Activated naive CD8-positive, alpha-beta T cell treated with anti-CD3 and anti-CD28 coated beads, Interleukin-2, amount 10 ng/mL, durations not matched to agents 7 days and 5 days (primary cell): ENCODE measurements around the gene ENOSF1. TPM values are rescaled to one million over a fixed set of nuclear protein-coding genes. Genes with fewer than 3 reads are reported as not detected.
A peak's percentile ranks its signal among the peaks of the same experiment; 100 is the strongest.

Source experiments
- ATAC-seq: fragments of 150-1000 bp; cut with Tn5 transposase; one replicate; pipeline ENCODE4 v1.10.0; 2021; ENCODE audit warnings: low read depth, moderate library complexity
- POLR2A ChIA-PET: fragments of 350-600 bp; sonication (Branson Sonifier 250); formaldehyde crosslinking; loops from one replicate; lab custom pipeline; 2021; ENCODE audit warnings: antibody characterized with exemption; lab: Charles Lee
- DNase-seq: peaks from one replicate; pipeline ENCODE4 v3.0.0; 2021
- H3K27ac Mint-ChIP-seq: one replicate; pipeline ENCODE4 v1.8.0; 2022; ENCODE audit warnings: mild to moderate bottlenecking, mixed read lengths
- H3K27me3 Mint-ChIP-seq: one replicate; pipeline ENCODE4 v1.8.0; 2022; ENCODE audit warnings: mild to moderate bottlenecking, moderate library complexity, mixed read lengths
- H3K36me3 Mint-ChIP-seq: one replicate; pipeline ENCODE4 v1.8.0; 2021; ENCODE audit warnings: mild to moderate bottlenecking, mixed read lengths
- H3K4me1 Mint-ChIP-seq: one replicate; pipeline ENCODE4 v1.8.0; 2021; ENCODE audit warnings: mixed read lengths
- H3K4me3 Mint-ChIP-seq: one replicate; pipeline ENCODE4 v1.8.0; 2022; ENCODE audit warnings: mild to moderate bottlenecking, moderate library complexity, mixed read lengths
- H3K9me3 Mint-ChIP-seq: one replicate; pipeline ENCODE4 v1.8.0; 2021; ENCODE audit warnings: mixed read lengths
- total RNA-seq, 2 experiments: library from RNA; stranded (reverse); gene quantifications; one replicate each; pipeline ENCODE4 v1.2.3, GENCODE V29; 2021

The ENOSF1 gene
- total RNA-seq, 2 experiments from 2014 or later = 76.0 to 79.5 TPM

- Mint-ChIP-seq H3K36me3 (peaks cover 27% of the 10 kb centered on the region), H3K4me3 (no peak overlapping the region), H3K27me3 (no peaks in the 10 kb centered on the region), H3K9me3 (no peaks in the 10 kb centered on the region), H3K4me1 (peaks cover 19% of the 10 kb centered on the region), H3K27ac (no peak overlapping the region)
- DNase-seq = no peak
- no peak for ATAC-seq
- POLR2A ChIA-PET = interaction anchor here (0.7 to 1.9 kb wide), 2 partner anchors 20 to 567 kb away, joined by 4 to 6 read pairs; no protein-coding TSS in a partner anchor
Observed at GRCh38 chr18:678482-679182, 33.8 kb downstream of the ENOSF1 start.

GRCh38 chr18:677951-678381 is 34.5 kb downstream of the ENOSF1 start:
- no peaks in the 10 kb centered on the region for H3K9me3 Mint-ChIP-seq
- peak overlapping the region; percentile 56 for H3K27ac Mint-ChIP-seq
- H3K4me3 Mint-ChIP-seq = no peak overlapping the region
- POLR2A ChIA-PET = interaction anchor here (1.9 kb wide), 1 partner anchor 20 kb away, joined by 6 read pairs; no protein-coding TSS in a partner anchor
- H3K27me3 Mint-ChIP-seq = no peaks in the 10 kb centered on the region
- peaks cover 27% of the 10 kb centered on the region for H3K36me3 Mint-ChIP-seq
- DNase-seq = no peak
- no peak for ATAC-seq
- H3K4me1 Mint-ChIP-seq = peaks cover 19% of the 10 kb centered on the region

DNA sequence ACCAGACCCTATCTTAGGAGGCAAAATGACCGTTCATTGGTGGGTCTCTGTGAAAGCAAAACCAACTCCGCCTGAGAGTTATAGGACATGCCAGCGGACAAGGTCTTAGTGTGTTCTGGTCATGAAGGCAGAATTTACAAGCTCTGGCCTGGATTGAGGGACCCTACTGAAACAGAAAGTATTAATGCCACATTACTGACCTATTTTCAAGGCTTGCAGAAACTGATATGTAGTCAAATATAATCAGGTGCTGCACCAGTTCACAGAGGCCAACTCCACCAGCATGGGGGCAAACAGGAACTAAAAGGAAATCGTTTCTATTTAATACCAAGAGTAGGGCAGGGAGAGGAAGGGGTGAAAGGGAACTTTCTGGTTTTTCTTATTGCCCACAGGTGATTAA is 35.3 kb downstream of the ENOSF1 start:
- H3K4me3 Mint-ChIP-seq = no peak overlapping the region
- DNase-seq (no peak), ATAC-seq (no peak)
- peaks cover 13% of the 10 kb centered on the region for H3K4me1 Mint-ChIP-seq
- POLR2A ChIA-PET = interaction anchor here (0.7 kb wide), 1 partner anchor 19 kb away, joined by 4 read pairs; the partner anchor contains the start of gene TYMS
- no peaks in the 10 kb centered on the region for H3K9me3 Mint-ChIP-seq
- H3K27ac Mint-ChIP-seq = no peak overlapping the region
- H3K36me3 Mint-ChIP-seq = peaks cover 29% of the 10 kb centered on the region
- H3K27me3 Mint-ChIP-seq = no peaks in the 10 kb centered on the region

DNA sequence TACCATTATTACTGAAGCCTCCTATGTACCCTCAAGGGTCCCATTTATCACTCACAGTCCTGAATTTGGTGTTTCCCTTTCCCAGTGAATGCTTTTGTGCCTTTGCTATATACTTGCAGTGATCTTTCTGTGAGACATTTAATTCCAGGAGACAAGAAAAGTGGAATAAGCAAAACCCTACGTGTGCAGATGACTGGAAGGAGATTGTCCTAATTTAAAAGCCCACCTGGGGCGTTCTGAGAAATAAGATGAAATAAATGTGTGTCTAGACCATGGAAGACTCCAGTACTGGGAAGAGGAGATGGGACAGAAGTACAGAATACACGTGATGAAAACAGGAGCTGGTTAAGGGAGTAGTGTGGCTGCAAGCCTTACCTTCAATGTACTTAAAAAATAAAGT is 35.7 kb downstream of the ENOSF1 start:
- H3K27me3 Mint-ChIP-seq = no peaks in the 10 kb centered on the region
- DNase-seq = no peak
- H3K4me1 Mint-ChIP-seq = peaks cover 9% of the 10 kb centered on the region
- POLR2A ChIA-PET = interaction anchor here (0.7 kb wide), 1 partner anchor 19 kb away, joined by 4 read pairs; the partner anchor contains the start of gene TYMS
- no peak for ATAC-seq
- H3K4me3 Mint-ChIP-seq = no peak overlapping the region
- H3K36me3 Mint-ChIP-seq = peaks cover 26% of the 10 kb centered on the region
- H3K9me3 Mint-ChIP-seq = no peaks in the 10 kb centered on the region
- peak overlapping the region; percentile 11 for H3K27ac Mint-ChIP-seq

DNA sequence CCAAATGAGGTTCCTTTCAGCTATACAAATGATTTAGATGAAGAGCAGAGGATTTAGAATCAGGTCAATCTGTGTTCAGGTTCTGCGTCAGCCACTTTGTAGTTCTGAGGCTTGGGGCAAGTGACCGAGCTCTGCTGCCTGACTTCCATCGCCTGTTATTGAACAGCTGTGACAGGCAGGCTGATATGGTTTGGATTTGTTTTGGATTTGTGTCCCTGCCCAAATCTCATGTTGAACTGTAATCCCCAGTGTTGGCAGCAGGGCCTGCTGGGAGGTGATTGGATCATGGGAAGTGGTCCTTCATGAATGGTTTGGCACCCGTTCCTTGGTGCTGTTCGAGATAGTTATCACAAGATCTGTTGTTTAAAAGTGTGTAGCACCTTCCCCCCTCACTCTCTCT is 36.4 kb downstream of the ENOSF1 start:
- POLR2A ChIA-PET = no interaction called here
- H3K9me3 Mint-ChIP-seq = no peaks in the 10 kb centered on the region
- DNase-seq (no peak), ATAC-seq (no peak)
- no peak overlapping the region for H3K4me3 Mint-ChIP-seq
- H3K27me3 Mint-ChIP-seq = no peaks in the 10 kb centered on the region
- peaks cover 4% of the 10 kb centered on the region for H3K4me1 Mint-ChIP-seq
- peaks cover 23% of the 10 kb centered on the region for H3K36me3 Mint-ChIP-seq
- peak overlapping the region; percentile 18 for H3K27ac Mint-ChIP-seq

GRCh38 chr18:675307-675706 is 37.1 kb downstream of the ENOSF1 start:
- DNase-seq (no peak), ATAC-seq (no peak)
- peaks cover 5% of the 10 kb centered on the region for H3K4me1 Mint-ChIP-seq
- no peak overlapping the region for H3K4me3 Mint-ChIP-seq
- H3K27ac Mint-ChIP-seq = no peak overlapping the region
- POLR2A ChIA-PET = interaction anchor here (1.5 kb wide), 1 partner anchor 17 kb away, joined by 4 read pairs; no protein-coding TSS in a partner anchor
- H3K9me3 Mint-ChIP-seq = no peaks in the 10 kb centered on the region
- H3K27me3 Mint-ChIP-seq = no peaks in the 10 kb centered on the region
- H3K36me3 Mint-ChIP-seq = peaks cover 25% of the 10 kb centered on the region

DNA sequence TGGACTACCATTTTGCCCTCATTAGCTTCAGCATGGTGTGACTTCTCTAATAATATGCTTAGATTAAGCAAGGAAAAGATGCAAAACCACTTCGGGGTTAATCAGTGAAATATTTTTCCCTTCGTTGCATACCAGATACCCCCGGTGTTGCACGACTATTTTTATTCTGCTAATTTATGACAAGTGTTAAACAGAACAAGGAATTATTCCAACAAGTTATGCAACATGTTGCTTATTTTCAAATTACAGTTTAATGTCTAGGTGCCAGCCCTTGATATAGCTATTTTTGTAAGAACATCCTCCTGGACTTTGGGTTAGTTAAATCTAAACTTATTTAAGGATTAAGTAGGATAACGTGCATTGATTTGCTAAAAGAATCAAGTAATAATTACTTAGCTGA is 38.7 kb downstream of the ENOSF1 start:
- POLR2A ChIA-PET = interaction anchor here (1.3 kb wide), 1 partner anchor 16 kb away, joined by 10 read pairs; the partner anchor contains the start of gene TYMS
- Mint-ChIP-seq H3K4me3 (no peak overlapping the region), H3K27ac (no peak overlapping the region), H3K9me3 (no peaks in the 10 kb centered on the region), H3K36me3 (peaks cover 21% of the 10 kb centered on the region), H3K4me1 (peaks cover 5% of the 10 kb centered on the region), H3K27me3 (no peaks in the 10 kb centered on the region)
- DNase-seq = no peak
- no peak for ATAC-seq

- no peak overlapping the region for H3K4me3 Mint-ChIP-seq
- peaks cover 25% of the 10 kb centered on the region for H3K36me3 Mint-ChIP-seq
- no peak for DNase-seq
- H3K27me3 Mint-ChIP-seq = no peaks in the 10 kb centered on the region
- H3K27ac Mint-ChIP-seq = no peak overlapping the region
- ATAC-seq = no peak
- POLR2A ChIA-PET = interaction anchor here (1.3 kb wide), 1 partner anchor 16 kb away, joined by 10 read pairs; the partner anchor contains the start of gene TYMS
- peaks cover 7% of the 10 kb centered on the region for H3K4me1 Mint-ChIP-seq
- no peaks in the 10 kb centered on the region for H3K9me3 Mint-ChIP-seq
Observed at GRCh38 chr18:673317-673716, 39.1 kb downstream of the ENOSF1 start.

- ATAC-seq (no peak), DNase-seq (no peak)
- Mint-ChIP-seq H3K36me3 (peaks cover 34% of the 10 kb centered on the region), H3K4me3 (no peak overlapping the region), H3K9me3 (no peaks in the 10 kb centered on the region), H3K27ac (no peak overlapping the region), H3K27me3 (no peaks in the 10 kb centered on the region), H3K4me1 (peaks cover 9% of the 10 kb centered on the region)
- POLR2A ChIA-PET = interaction anchor here (1.5 to 2.9 kb wide), 2 partner anchors 10 to 13 kb away, joined by 4 to 14 read pairs; no protein-coding TSS in a partner anchor
Observed at GRCh38 chr18:671405-671804, 41.0 kb downstream of the ENOSF1 start.

DNA sequence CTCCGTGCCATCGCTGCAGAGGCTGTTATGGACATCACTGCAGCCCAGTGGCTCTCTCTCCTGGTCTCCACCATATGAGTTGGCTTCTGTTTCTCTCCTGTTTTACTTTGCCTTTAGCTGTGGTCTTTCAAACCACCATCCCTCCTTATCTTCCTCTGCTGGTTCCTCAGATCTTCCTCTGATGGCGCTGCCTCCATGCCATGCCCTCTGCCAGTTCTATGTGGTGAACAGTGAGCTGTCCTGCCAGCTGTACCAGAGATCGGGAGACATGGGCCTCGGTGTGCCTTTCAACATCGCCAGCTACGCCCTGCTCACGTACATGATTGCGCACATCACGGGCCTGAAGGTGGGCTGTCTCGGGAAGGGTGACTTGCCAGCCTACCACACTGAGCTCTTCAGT is 41.9 kb downstream of the ENOSF1 start:
- Mint-ChIP-seq H3K27ac (peak overlapping the region; percentile 9), H3K27me3 (no peaks in the 10 kb centered on the region), H3K9me3 (no peaks in the 10 kb centered on the region), H3K4me1 (peaks cover 14% of the 10 kb centered on the region), H3K4me3 (no peak overlapping the region), H3K36me3 (peaks cover 41% of the 10 kb centered on the region)
- ATAC-seq = no peak
- POLR2A ChIA-PET = interaction anchor here (1.5 to 2.9 kb wide), 2 partner anchors 11 to 12 kb away, joined by 4 to 14 read pairs; no protein-coding TSS in a partner anchor
- DNase-seq = no peak

- Mint-ChIP-seq H3K9me3 (no peaks in the 10 kb centered on the region), H3K27ac (no peak overlapping the region), H3K36me3 (peaks cover 38% of the 10 kb centered on the region), H3K4me3 (no peak overlapping the region), H3K4me1 (peaks cover 11% of the 10 kb centered on the region), H3K27me3 (no peaks in the 10 kb centered on the region)
- POLR2A ChIA-PET = interaction anchor here (2.9 kb wide), 1 partner anchor 11 kb away, joined by 14 read pairs; no protein-coding TSS in a partner anchor
- DNase-seq (no peak), ATAC-seq (no peak)
Observed at GRCh38 chr18:669077-669476, 43.4 kb downstream of the ENOSF1 start.

- Mint-ChIP-seq H3K4me3 (no peak overlapping the region), H3K36me3 (peaks cover 41% of the 10 kb centered on the region), H3K9me3 (no peaks in the 10 kb centered on the region), H3K27me3 (no peaks in the 10 kb centered on the region), H3K4me1 (peaks cover 14% of the 10 kb centered on the region), H3K27ac (peak overlapping the region; percentile 65)
- no peak for DNase-seq
- no peak for ATAC-seq
- POLR2A ChIA-PET = interaction anchor here (1.0 kb wide), 1 partner anchor 9 kb away, joined by 3 read pairs; no protein-coding TSS in a partner anchor
Observed at GRCh38 chr18:668260-668659, 44.2 kb downstream of the ENOSF1 start.

- ATAC-seq (no peak), DNase-seq (no peak)
- Mint-ChIP-seq H3K4me1 (peaks cover 17% of the 10 kb centered on the region), H3K4me3 (no peak overlapping the region), H3K36me3 (peaks cover 45% of the 10 kb centered on the region), H3K27ac (peak overlapping the region; percentile 69), H3K27me3 (no peaks in the 10 kb centered on the region), H3K9me3 (peaks cover 3% of the 10 kb centered on the region)
- POLR2A ChIA-PET = no interaction called here
Observed at GRCh38 chr18:666628-667027, 45.8 kb downstream of the ENOSF1 start.
